ENCODE data around the gene KIAA0232.
A peak's percentile ranks its signal among the peaks of the same experiment; 100 is the strongest.

The KIAA0232 gene

DNA sequence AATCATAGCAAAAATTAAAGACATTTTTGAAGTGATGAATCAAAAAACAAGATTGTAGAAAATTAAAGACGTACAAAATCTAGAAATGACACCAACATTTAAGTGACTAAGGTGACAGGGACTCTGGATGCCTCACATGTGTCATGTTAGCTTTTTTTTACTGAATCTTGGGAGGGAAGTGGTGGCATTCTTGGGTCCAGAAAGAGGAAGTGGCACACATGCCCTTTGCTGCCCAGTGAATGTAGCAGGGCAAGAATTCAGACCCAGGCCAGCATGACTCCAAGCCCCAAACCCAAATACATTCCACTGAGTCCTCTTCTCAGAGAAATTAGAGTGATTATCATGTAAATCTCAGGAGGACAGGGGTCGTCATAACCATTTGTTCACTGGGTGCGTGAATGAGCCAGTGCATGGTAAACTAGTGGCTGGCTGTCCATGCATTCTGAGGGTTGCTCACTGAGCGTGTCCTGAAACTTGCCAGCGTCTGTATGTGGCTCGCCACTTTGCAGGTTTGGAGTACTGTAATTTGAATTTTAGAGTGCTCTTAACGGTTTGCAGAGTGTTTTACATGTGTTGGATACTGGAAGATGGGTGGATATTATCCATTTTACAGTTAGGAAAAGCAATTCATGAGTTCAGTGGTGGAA is 71.7 kb downstream of the KIAA0232 start:
- DNase-seq, result no peak

DNA sequence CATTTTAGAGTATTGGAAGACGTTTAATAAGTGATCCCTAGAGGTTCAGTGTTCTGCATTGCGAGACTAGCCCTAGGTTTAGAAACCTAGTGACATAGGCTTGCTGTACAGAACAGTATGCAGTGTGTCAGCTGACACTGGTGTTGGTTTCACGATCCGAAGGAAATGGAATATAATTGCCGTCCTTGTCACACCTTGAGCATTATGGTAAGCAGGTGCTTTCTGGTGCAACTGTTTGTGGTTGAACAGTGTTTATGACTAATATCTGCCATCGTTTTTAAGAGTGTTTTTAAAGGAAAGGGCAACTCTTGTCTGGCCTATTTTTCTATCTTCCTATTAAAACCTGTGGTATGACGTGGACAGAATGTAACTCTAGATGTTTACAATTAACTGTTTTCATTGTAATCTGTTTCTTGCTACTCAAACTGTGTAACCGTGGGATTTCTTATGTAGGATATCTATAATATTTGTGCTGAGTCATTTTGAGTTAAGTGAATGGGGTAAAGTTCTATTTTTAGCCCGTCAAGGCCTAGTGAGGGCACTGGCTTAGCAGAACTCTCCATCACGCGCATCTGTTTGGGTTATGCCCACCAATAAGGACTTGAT is 73.3 kb downstream of the KIAA0232 start:
- DNase-seq, result peak in 1 of 2 experiments; percentile 17

GRCh38 chr4:6856391-6856790 is 73.9 kb downstream of the KIAA0232 start:
- no peak for DNase-seq

GRCh38 chr4:6857009-6857882 is 74.7 kb downstream of the KIAA0232 start:
- DNase-seq, result no peak

GRCh38 chr4:6858997-6859396 is 76.5 kb downstream of the KIAA0232 start:
- DNase-seq, result no peak

GRCh38 chr4:6859543-6859942 is 77.0 kb downstream of the KIAA0232 start:
- DNase-seq, result no peak

GRCh38 chr4:6868386-6868785 is 85.9 kb downstream of the KIAA0232 start:
- no peak for DNase-seq

DNA sequence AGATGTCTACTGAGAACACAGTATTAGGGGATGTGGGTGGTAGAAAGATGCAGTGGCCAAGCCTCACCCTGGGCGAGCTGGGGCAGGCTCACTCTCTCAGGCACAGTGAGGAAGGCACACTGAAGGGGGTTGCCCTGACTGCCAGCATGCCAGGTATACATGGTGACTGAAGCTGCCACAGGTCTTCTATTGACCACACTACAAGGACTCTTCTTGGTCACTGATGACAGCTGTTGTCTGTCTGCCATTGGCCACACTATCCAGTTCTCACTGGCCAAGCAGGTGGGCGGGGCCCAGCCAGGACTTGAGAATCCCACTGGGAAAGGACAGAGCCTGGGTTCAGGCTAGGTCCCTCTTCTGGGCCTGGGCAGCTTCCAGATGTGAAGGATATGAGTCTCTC is 87.4 kb downstream of the KIAA0232 start:
- no peak for DNase-seq

- no peak for DNase-seq
Observed at GRCh38 chr4:6873291-6873690, 90.8 kb downstream of the KIAA0232 start.

GRCh38 chr4:6873792-6874461 is 91.4 kb downstream of the KIAA0232 start:
- peak; percentile 83 to 87 for DNase-seq

DNA sequence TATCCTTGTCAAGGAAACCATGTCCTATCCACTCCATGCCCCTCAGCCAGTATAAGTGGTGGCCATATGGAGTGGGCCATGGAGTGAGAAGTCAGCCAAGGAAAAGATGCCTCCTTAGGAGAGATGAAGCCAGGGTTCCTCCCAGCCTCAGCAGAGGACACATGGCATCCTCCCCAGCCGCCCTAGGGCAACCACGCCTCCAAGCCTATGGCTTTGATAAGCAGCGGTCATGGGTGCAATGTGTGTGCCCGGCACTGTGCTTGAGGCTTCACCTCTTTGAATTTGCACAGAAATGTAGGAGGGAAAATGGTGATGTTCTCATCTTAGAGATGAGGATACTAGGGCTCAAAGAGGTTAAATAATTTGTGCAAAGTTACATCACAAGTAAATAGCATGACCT is 92.5 kb downstream of the KIAA0232 start:
- DNase-seq, result no peak

DNA sequence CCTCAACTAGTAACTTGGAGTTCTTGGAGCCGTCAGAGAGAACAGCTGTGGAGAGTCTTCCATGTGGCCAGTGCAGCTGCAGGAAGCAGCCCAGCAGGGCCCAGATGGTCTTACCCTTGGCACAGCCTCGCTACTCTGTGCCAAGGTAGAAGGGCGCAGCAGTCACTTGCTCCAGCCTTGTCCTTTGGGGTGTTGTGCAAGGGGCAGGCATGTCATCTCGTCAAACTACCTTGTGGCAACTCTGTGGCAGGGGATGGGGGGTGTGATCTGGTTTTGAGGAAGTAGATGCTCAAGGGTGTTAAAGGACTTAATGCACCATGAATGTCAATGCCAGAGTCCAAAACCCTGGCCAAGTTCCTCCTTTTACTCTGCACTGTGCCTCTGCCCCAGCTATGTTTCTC is 92.9 kb downstream of the KIAA0232 start:
- DNase-seq, result no peak

DNA sequence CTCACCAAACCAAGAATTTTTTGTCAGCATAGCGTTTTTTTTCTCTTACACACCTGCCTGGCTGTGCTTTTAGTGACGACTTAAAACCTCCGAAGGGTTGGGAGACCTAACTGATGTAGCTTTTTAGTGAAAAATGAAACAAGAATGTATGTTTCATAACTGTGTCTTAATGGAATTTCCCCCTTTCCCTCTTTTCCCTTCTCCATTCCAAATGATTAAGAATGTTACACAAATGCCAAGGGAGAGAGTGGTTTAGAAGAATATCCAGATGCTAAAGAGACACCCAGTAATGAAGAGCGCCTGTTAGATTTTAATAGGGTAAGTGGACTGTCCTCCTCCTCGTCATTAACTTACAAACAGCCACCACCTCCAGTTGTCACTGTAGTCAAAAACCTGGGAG is 93.9 kb downstream of the KIAA0232 start:
- no peak for DNase-seq

GRCh38 chr4:6877067-6877466 is 94.5 kb downstream of the KIAA0232 start:
- DNase-seq, result no peak

DNA sequence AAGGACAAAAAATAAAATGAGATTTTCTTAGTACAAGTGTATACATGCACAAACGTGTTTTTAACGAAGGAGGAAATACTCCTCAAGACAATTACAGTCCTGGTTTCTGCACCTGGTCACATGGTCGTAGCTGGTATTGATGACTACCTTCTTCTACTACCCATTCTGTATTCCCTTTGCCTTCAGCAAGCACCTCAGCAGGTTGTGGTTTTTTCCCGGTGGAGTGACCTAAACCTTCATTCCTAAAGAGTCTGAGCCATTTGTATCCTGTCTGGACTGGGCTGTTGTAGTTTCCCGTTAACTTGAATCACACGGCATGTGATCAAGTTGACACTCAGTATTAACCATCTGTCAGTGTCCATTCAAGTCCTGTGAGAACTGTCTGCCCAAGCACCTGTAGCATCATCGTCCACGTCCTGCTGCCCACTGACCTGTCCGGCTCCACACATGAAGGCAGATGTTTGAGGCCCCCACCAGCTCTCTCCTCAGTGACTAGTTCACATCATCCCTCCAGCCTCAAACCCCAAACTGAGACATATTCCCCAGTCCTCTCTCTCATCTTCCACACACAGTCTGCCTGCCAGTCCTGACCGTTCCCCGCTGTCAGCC is 96.0 kb downstream of the KIAA0232 start:
- DNase-seq, result no peak

DNA sequence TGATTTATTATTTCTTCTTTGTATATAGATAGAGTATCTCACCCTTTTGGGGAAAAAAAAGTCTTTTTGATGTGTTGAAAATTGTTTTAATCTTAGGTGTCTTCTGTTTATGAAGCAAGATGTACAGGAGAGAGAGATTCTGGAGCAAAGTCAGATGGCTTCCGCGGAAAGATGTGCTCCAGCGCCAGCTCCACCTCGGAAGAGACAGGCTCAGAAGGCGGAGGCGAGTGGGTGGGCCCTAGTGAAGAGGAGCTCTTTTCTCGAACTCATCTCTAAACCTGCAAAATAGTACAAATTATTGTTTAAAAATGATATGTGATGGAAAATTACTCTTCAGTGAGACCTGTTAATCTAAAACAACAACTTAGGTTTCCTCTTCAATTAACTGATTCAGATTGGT is 98.2 kb downstream of the KIAA0232 start:
- no peak for DNase-seq

DNA sequence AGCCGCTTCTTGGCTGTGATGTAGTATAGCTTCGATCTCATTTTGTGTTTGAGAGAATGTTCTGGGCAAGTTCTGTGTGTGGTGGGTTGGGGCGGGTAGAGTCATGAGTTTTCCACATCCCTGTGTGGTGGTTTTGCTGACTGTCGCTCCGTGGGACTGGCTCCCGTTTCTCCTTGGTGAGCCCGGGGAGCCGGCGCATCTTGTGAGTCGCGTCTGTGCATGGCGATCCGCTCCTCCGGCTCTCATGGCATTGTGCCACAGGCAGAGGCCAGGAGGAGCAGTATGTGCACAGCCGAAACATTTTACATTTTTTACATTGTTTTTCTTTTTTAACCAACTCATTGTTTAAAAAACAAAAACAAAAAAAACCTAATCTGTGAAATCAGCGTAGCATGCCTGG is 99.4 kb downstream of the KIAA0232 start:
- DNase-seq, result no peak

DNA sequence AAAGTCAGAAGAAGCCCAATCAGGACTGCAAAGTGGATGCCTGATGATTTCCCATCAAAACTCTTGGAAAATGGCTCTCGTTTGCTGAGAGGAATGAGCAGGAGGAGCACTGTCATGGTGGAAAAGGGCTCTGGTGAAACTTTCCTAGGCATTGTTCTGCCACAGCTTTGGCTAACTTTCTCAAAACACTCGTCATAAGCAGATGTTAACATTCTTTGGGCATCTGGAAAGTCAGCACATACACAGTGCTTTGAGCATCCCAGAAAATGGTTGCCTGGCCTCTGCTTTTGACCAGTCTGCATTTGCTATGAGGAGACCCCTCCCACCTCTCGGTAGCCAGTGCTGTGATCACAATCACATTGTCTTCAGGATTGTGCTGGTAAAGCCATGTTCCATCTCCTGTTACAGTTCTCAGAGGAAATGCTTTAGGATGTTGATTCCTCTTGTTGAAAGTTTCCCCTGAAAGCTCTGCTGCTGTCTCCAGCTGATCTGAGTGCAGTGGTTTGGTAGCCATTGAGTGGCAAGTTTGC is 101.9 kb downstream of the KIAA0232 start:
- DNase-seq, result no peak

DNA sequence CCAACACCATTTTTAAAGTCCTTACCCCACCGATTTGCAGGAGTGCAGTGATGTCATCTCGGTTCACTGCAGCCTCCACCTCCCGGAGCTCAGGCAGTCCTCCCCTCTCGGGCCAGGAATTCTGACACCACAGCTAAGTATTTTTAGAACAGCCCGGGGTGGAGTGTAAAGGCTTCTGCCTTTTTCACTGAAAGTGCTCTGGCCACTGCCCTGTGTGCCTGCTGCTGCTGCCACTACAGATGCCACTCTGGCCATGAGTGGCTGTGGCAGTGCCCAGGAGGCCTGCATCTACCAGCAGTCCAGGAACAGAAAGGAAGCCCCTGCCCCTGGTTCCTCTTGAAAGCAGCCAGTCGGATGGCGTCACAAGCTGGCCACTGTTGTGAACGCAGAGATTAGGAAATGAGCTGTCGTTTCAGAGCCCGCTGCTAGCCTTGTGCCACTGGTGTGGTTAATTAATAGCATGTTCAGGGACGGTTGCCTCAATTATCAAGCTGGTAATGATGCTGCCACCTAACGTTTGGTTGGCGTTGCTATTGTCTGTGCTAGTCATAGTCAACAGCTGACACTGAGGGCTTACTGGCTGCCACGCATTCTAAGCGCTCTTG is 103.5 kb downstream of the KIAA0232 start:
- no peak for DNase-seq

GRCh38 chr4:6886886-6887285 is 104.4 kb downstream of the KIAA0232 start:
- no peak for DNase-seq

- DNase-seq, result no peak
Observed at GRCh38 chr4:6887591-6888371, 105.3 kb downstream of the KIAA0232 start.

Measured in activated CD4-positive, alpha-beta T cell treated with anti-CD3 and anti-CD28 coated beads, Interleukin-2, amount 50 U/mL, for 48 hours (primary cell).